NCI-H748 (cell line): ENCODE measurements around the gene IFI27.
"Not testable (repeated sequence)": the region's sequence is repeated elsewhere in the genome, so short reads cannot be mapped to it uniquely, and the experiment has no call there.

Experiments used
- DNase-seq: peaks from one replicate; lab custom pipeline; 2025; ENCODE audit not compliant: unreplicated experiment; lab: John Stamatoyannopoulos, UW

Gene IFI27

GRCh38 chr14:94110552-94111181 is at the start of gene IFI27:
IFI27 (plus strand) TSS chr14:94110736.
- no peak for DNase-seq

DNA sequence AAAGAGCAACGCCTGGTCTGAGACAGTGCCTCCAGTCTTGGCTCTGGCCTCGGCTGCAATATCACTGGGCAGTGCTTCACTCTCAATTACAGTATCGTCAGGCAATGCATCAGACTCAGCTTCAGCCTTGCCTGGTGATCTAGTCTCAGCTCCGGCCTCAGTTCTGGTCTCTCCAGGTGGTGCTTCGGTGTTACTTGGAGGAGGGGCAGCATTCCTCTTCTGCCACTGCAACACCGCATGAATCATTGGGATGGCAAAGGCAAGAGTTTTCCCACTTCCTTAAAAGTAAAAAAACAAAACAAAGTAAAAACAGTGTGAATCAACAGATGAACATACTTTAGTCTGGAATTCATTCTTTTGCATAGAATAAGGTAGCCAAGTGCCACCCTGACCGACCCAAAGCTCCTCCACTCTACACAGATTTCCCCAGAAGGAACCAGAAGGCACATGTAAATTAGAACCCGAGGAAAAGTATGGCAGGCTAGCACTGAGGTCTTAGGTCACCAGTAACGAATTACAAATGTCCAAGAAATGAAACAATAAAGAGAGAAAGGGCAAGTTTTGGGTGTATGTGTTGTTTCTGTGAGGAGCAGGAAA is 48.1 kb upstream of the IFI27 start:
- no peak for DNase-seq

GRCh38 chr14:94066089-94066676 is 44.4 kb upstream of the IFI27 start:
- DNase-seq: peak; percentile 68

GRCh38 chr14:94072076-94072475 is 38.5 kb upstream of the IFI27 start:
- not testable (repeated sequence) for DNase-seq

- DNase-seq: no peak
Observed at GRCh38 chr14:94074534-94074933, 36.0 kb upstream of the IFI27 start.

GRCh38 chr14:94075008-94075407 is 35.5 kb upstream of the IFI27 start:
- DNase-seq: no peak

DNA sequence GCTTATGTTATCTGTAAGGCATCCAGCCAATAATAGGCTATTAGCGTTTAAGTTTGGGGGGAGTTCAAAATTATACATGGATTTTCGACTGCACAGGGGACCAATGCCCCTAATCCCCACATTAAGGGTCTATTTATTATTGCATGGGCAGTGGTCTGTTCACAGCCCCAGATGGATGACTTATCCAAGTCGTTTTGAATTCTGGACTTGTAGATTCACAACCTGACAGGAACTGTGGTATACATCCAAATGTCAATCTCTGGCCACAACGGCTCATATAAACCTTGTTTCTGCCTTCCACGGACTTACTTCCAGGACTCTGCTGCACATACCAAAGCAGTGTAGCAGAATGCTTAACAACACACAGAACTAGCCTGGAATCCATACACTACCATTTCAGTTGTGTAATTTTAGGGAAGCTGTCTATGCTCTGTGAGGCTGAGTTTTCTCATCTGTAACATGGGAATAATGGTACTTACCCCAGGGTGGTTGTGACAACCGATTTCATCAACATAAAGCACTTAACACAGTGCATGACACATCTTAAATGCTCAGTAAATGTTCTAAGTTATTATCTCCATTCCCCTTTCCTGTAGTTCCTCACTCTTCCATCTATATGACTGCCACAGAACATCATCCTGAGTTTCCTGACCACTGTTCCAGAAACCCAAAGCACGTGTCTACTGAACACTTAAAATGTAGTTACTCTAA is 33.3 kb upstream of the IFI27 start:
- DNase-seq: no peak

GRCh38 chr14:94077823-94078222 is 32.7 kb upstream of the IFI27 start:
- DNase-seq: no peak

DNA sequence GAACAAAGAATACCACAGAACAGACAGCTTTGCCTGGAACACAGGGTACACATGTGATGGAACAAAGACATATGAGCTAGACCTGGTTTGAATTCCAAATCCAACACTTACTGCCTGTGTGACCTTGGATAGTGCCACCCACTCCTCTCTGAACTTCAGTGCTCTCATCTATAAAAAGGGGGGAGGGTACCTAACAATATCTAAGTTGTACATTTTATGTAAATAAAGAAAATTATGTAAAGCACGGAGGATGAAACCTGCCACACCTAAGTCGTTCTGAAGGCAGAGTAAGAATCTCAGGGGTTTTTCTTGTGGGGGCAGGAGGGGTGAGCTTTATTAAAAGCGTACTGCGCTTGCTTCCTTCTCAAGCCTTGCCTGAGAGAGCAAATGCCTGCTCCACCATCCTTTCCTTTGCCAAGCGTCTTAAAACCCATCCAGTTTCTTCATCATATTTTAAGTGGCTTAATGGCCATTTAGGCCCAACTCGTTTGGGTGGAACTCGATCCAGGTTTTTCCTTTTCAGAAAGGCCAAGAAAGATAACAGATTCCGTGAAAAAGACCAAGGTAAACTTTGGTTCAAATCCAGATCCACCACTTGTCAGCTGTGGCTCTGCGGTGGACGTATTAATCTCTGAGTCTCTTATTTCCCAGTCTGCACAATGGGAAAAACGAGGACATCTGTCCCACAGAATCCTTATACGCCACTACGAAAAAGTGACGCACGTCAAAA is 30.5 kb upstream of the IFI27 start:
- no peak for DNase-seq

DNA sequence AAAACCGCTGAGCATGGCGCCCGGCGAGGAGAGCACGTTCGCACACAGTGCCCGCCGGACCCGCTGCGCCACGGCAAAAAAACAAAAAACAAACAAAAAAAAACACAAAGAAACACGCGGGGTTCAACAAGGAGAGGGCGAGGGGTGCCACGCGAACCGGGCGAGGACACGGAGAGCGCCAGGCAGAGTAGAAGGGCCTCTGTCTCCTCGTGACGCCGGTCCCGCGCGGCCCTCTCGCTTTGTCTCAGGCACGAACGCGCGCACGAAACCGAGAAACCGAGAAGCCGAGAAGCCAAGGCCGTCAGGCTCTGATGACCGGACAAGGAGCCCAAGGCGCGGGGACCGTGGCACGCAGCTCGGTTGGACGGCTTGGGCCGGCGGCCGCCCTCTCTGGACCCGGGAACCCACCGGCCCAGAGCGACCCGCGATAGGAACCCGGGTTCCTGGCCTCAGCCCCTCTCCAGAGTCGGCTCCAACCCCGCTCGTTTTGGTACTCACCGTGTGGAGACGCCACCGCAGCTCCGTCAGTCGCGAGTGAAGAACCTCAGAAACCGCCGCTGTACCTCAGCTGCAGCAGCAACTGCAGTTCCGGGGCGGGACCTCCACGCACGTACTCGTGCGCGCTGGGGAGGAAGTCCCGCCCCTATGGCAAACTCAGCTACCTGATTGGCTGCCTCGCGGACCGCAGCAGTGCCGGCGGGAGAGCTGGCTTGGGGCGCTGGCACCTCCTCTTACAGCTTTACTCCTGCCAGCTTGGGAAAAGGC is 29.7 kb upstream of the IFI27 start, which contains the start of the genes DDX24 and IFI27L1:
Gene DDX24, minus strand, starts transcription at position 582 of the 765 bp plus-strand sequence. CDS start 1,460 bp downstream, outside the sequence.
Gene IFI27L1, plus strand, starts transcription at position 690 of the 765 bp plus-strand sequence. CDS start 15,628 bp downstream, outside the sequence.
- DNase-seq: peak; percentile 98

GRCh38 chr14:94081386-94081820 is 29.1 kb upstream of the IFI27 start:
- peak; percentile 68 for DNase-seq

DNA sequence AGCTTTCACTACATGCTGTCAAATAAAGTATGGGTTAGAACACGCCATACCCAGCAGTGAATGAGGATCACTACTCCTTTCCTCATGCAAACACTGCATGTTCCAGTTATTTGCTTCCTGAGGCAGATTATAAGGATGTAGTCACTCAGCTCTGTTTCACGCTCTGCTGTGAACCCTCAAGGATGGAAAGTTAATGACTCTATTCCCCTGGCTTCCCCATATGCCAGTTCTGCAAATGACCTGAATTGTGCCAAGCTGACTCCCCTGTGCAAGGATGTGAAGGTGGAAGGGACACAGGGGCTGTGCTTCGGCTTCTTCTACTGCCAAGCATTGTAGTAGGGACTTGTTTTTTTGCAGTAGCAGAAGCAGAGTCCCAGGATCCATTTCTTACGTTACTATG is 22.6 kb upstream of the IFI27 start:
- no peak for DNase-seq

DNA sequence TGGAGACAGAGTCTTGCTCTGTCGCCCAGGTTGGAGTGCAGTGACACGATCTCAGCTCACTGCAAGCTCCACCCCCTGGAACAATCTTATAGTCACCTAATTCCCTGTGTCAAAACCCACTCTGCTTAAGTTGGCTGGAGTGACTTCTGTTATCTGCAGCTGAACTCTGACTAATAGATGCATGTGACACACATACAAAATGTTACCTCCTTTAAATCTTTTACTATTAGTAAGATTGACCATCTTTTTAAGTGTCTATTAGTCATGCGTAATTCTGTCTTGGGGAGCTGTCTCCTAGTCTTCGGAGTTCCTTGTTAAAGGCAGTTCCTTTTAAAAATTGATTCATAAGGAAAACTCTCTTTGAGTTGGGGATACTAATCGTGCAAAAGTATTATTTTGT is 22.0 kb upstream of the IFI27 start:
- DNase-seq: no peak

DNA sequence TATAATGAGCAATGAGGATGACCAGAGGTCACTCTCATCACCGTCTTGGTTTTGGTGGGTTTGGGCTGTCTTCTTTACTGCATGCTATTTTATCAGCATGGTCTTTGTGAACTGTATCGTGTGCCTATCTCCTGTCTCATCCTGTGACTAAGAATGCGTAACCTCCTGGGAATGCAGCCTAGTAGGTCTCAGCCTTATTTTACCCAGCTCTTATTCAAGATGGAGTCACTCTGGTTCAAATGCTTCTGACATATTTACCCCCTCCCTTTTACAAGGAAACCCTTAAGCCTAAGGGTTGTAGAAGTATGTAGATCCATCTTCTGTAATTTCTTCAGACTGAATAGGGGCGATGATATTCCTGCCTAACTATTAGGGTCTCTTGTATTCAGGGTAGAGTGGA is 21.1 kb upstream of the IFI27 start:
- DNase-seq: no peak

DNA sequence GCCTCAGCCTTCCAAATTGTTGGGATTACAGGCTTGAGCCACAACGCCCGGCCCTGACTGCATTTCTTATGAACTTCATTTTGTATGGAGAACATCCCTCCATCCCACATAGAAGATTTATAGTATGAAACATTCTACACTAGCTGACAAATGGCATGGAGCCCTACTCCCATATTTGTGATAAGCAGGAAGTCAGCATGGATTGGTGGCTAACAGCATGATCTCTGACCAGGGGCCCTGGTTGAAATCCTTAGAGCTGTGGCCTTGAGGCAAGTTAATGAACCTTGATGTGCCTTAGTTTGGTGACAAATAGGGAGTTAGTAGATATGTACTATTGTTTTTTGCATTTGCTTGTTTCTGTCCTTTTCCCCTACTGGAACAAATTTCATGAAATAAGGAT is 17.1 kb upstream of the IFI27 start:
- no peak for DNase-seq

DNA sequence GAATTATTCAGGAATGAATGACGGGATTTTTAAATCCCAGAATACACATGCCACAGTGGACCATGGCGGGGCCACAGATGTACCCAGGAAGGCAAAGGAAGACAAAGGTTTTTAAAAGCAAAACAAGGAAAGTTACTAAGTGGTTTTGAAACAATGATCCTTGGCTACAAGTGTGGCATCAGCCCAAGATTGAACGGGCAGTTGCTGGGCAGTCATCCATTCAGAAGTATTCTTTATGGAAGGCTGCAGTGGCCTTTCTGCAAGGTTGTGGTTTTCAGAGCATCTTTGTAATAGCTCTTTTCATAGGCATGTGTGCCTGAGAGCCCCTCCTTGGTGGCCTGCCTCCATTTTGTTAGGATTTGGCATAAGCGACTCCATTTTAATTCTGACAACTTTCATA is 13.4 kb upstream of the IFI27 start:
- no peak for DNase-seq

GRCh38 chr14:94098326-94098992 is 12.1 kb upstream of the IFI27 start:
- DNase-seq: no peak

GRCh38 chr14:94099006-94099405 is 11.5 kb upstream of the IFI27 start:
- no peak for DNase-seq

- no peak for DNase-seq
Observed at GRCh38 chr14:94100847-94101246, 9.7 kb upstream of the IFI27 start.

GRCh38 chr14:94101748-94102147 is 8.8 kb upstream of the IFI27 start:
- no peak for DNase-seq
